Activated CD4-positive, alpha-beta T cell treated with anti-CD3 and anti-CD28 coated beads for 4 hours (primary cell): ENCODE measurements around the gene MRPS18B.

ENCODE experiments used
- DNase-seq, 2 donors: peaks; one replicate each; pipeline ENCODE4 v3.0.0-alpha.2; 2020

The MRPS18B gene

DNA sequence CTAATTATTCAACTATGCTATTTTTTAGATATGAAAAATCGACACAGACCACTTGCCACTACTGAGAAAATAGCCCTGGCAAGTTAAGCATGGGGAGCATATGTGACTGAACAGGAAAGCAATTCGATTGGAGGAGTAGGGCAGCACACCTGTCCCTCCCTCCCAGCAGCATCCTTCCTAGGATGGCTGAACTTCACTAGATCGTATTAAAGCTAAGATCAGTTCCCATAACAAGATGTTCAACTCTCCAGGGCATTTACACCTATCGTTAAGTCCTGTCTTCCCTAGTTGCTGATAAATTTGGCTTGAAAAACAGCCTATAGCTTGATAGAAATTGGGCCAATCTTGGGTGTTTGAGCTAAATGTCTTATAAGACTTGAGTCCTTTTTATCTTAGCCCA, 7.6 kb upstream of the MRPS18B start:
- DNase-seq: no peak

DNA sequence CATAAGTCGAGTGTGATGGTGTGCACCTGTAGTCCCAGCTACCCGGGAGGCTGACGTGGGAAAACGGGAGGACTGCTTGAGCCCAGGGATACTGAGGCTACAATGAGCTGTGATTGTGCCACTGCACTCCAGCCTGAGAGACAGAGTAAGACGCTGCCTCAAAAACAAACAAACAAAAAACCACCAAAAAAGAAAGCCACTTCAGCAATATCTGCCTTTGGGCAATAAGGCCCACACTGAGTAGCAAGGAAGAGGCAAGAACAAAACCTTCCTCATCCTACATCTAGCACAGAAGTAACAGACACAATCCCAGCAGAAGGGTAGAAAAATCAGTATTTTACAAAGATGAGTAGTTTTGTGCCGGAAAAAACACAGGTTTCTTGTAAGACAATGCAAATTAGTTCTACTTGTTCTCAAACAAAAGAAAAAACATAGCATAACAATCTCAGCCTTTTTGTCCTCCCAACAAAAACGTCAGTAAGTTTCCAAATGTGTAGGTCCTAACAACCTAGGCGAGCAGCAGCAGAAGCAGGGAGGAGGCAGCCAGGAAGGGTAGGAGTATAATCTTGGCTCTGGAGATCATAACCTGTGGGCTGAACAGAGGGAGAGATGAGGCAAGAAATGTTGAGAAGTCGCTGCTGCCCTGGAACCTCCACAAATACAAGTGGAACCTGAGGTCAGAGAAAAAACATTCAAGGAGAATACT, 6.3 kb upstream of the MRPS18B start:
- no peak for DNase-seq

DNA sequence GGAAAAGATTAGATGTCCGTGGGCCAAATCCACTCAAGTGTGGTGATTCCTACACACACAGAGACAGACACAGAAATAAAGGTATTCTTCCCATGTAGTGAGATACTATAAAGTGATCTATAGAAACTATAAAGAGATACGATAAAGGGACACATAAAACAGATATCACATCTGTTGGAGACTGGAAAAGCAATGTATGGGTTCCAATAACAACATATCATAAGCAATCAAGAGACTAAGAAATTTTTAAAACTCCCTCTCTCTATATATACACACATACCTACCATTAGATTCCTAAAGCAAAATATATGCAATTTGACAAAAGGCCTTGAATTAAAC, 5.8 kb upstream of the MRPS18B start:
- DNase-seq: no peak

DNA sequence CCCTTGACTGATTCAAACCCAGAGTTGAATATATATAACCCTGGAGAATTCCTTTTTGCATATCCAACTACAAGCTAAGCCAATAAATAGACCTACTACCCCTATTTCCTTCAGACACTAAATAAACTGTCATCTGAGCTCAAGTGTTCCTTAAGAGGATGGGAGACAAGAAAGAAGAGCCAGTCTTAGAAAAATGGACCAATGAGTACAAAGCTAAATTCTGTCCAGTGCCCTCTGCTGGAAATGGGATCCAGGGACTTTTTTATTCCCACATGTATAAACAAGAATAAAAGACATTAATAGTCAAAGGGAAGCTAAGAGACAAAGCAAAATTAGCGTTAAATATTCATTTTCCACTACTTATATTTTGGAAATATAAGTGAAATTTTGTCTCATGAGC, 5.4 kb upstream of the MRPS18B start:
- DNase-seq: no peak

DNA sequence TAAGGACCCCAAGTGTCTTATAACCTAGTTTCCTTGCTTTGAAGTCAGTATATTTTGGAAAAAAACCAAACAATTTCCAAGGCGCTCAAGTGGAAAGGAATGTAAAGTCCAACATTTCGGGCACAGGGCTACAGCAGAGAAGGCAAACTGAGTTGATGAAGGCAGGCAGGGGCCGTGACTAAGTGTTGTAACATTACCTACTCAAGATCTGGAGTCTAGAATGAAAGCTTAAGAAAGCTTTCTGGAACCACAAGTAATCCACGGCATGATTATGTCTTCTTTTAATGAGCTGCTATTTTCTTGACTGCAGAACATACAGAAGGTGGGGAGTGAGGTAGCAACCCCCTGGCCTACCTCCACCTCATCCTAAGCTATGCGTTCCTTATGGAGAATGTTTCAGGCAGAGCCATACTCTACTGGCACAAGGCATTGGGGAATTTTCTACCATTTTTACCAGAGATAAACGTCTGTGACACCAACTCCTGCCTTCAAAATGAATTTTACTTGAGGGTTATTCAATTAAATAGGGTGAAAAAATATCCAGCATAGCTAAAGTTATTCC, 4.9 kb upstream of the MRPS18B start:
- no peak for DNase-seq

DNA sequence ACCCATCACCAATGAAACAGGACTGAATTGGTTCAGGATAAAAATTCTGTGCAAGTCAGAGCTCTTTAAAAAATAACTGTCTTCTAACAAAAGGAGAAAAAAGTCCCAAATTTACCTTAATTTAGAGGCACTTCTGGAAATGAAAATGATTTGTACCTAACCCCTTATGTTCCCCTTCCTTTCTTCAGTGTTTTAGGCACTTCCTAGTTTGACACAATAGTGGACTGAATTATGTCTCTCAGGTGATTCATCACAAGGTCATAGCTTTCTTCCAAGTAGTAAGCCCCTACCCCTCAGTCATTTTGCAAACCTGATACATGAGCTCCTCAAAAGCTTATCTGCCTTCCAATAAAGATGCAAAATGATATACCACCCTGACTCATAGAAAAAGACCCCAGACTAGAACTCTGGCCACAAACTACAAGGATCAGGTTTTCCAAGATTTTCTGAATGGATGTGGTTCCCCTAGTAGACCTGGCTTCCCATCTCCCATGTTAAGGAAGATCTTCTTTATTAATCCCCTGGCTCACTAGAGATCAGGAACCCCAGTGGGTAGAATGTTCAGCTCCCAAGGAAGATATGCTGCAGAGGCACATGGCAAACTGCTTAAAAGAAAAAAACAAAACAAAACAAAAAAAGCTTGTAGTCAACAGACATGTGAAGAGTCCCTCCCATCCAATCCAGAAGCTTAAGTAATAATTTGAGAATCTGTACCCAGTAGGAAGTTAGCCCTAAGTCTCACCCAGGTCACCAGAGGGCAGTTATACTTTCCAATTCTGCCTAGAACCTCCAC, 4.2 kb upstream of the MRPS18B start:
- DNase-seq: no peak

DNA sequence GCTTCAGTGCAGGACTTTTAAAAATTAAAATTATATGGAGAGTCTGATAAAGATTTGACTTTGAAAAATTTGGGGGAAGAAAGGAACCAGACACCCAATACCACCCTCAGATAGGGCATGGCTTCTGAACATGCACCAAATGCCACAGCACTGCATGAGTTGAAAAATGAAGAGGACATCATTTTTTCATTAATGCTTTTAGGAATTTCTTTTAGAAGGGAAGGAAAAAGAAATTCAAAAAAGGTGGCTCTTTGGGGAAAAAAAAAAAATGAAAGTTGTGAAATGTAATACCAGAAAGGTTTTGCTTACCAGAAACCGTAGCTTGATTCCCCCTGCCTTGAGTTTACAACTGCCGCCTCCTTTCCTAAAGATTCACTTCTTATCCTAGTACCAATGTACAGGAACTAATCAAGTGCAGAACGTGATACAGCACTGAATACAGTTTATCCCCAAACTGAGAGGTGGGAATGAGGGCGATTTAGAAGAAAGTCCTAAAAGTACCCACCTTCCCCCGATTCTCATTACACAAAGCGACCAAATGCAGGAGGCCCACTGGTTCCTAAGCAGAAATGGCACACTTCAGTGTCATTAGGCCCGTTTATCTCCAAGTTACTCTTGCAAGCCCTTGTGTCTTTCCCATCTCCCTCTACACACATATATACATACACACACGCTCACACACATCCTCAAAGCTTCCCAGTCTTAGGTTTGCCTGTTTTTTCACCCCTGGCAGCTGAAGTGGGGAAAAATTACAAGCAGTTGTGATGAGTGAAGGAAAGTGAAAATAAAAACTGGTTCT, 3.4 kb upstream of the MRPS18B start:
- peak in 1 of 2 donors; percentile 14 for DNase-seq

DNA sequence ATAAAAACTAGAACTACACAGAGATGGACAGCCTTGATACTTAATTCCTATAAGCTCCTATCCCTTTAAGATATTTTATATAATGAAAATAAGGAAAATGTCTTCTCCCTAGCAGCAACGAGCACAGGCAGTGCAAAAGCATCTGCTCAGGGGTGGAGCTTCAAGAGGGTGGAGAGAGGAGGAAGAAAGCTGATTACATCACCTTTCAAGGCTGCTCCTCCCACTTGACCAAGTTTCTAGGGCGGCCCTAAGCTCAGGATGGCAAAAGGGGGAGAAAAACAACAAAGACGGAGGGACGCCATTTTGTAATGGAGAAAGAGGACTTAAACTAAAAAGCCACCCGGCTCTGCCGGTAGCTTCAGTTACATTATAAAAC, 2.8 kb upstream of the MRPS18B start:
- DNase-seq: peak; percentile 84 to 86

DNA sequence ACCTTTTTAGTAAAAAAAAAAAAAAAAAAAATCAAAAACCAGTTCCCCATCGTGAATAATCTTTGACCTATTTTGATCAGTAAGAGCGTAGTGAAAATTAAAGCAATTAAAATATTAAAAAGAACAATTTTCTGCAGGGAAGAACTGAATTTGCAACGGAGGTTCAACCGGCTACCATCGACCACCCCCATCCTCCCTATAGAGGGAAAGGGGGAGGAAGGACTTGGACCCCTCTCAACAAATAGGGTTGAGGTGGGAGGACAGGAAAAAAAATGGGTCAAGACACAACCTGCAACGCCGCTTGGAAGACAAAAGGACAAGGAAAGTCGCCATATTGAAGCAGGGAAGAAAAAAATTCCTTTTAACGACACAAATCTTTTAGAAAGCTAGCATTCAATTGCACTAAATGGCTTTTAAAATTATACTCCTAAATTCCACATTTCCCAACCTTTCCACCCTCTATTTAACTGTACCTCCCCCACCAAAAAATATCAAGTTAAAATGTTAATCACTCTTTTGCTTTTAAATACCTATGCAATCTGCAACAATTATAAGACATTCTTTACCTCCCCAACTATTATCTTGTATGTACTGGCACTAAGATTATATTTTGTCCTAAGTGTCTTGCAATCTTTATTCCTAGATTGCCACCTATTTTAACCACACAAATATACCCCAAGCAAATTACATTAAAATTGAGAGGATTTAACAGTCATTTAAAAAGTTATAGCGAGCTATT, 2.3 kb upstream of the MRPS18B start:
- peak; percentile 33 to 36 for DNase-seq

DNA sequence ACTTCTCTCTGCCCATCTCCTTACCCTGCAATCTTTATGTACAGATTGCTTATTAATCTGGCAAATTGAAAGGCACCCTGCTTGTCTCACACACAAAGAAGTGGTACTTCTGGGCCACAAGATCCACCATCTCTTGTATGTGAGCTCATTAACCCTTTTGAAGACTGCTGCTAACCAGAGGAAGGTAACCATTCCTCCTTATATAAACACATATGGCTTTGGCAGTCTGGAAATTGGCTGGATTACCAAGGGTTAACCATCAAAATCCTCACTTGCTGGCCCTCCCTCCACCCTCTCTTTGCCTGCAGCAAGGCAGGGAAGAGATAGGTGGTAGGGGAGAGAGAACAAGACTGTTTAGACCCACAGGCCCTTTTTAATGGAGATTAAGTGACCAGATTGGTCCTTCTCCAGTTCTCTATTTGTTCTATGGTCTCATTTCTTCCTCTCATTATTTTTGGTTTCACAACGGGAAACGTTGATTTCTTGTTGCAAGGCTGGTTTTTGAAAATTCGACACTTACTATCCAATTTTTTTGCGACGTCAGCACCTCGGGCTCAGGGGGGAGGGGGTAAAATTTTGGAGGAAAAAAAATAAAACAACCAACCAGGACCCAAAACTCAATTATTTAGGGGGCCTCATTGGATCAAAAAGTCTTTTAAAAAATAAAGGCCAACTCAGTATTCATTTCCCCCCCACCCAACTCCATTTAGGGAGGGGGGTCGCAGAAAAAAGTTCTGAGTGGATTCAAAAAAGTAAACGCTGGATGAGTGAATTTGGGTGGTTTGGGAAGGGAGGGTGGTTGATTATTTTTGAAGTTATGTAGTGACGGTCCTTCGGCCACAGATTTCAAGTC, 1.5 kb upstream of the MRPS18B start:
- DNase-seq: peak; percentile 28 to 31

DNA sequence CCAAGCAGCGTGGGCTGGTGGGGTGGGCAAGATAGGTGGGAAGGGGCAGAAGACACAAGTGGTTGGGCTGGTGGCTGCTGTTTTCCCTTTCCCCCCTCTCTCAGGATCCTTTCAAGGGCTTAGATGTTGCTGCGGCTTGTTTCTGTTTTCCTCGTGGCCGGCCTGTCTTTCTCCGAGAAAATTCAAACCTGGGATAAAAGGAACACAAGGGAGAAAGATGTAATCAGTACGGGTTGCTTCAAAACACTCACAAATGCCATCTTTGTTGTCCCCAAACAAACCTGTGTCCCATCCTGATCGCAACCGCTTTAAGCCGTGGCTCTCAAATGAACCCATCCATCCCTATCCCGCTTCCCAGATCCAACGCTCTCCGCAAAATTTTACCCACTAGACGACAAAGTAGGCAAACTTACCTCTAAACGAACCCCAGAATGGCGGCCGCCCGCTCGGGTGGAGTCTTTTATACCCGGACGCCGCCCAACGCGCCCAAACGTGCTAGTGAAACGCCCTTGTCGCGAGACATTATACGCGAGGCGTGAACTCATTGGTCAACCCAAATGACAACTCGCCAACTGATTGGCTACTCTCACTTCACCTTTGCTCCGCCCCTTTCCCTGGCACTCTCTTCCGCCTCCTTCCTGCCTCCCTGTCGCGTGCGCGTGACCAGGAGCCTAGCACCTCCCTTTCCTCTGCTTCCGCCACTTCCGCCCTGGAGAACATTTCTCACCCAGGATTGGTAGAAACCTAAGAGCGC, 652 bp upstream of the MRPS18B start, which contains the start of gene PPP1R10:
TSS of gene PPP1R10 (minus strand) at position 433 of the 754 bp plus-strand sequence. CDS start 7,299 bp downstream, outside the sequence.
- peak; percentile 98 to 99 for DNase-seq

DNA sequence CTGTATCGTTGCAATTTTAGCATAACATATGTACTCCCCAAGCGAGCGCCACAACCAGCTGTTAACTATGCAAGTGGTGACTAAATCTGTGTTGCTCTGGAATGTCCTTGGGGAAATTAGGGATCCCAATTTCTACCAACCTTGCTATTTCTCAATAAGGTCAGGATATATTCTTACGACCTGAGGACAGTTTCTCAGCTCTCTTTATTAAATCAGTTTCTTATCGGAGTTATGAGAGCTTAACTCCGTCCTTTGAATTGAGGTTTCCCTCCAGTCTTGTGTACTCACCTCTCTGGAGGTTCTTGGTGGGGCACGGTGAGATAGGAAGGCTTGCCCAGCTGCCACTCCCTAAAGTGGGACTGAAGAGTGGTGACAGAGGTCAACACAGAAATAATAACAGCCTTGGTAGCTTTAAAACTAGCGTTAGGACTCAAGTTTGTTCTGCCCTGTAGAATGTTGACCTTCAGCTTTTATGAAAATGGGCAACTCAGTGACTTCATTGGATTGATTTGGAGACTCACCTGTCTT, 694 bp downstream of the MRPS18B start:
- no peak for DNase-seq

DNA sequence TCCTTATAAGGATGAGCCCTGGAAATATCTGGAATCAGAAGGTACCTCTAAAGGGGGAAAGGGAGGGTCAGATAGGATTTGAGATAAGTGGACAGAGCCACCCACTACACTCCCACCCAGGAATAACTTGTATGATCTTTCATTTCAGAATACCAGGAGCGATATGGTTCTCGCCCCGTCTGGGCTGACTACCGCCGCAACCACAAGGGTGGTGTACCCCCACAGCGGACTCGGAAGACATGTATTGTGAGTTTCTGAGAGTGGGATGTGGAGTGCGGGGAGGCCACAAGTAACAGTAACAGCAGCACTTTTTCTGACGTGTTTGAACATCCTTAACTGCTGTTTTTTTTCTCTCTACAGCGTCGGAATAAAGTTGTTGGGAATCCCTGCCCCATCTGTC, 1.9 kb downstream of the MRPS18B start:
- no peak for DNase-seq

DNA sequence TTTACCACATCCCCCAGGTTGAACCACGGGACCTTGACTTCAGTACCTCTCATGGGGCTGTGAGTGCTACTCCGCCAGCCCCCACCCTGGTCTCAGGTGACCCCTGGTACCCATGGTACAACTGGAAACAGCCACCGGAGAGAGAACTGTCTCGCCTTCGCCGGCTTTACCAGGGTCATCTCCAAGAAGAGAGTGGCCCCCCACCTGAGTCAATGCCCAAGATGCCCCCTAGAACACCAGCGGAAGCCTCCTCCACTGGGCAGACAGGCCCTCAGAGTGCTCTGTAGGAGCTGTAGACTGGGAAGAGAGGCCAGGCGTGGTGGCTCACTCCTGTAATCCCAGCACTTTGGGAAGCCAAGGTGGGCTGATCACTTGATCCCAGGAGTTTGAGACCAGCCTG, 7.9 kb downstream of the MRPS18B start:
- DNase-seq: no peak

DNA sequence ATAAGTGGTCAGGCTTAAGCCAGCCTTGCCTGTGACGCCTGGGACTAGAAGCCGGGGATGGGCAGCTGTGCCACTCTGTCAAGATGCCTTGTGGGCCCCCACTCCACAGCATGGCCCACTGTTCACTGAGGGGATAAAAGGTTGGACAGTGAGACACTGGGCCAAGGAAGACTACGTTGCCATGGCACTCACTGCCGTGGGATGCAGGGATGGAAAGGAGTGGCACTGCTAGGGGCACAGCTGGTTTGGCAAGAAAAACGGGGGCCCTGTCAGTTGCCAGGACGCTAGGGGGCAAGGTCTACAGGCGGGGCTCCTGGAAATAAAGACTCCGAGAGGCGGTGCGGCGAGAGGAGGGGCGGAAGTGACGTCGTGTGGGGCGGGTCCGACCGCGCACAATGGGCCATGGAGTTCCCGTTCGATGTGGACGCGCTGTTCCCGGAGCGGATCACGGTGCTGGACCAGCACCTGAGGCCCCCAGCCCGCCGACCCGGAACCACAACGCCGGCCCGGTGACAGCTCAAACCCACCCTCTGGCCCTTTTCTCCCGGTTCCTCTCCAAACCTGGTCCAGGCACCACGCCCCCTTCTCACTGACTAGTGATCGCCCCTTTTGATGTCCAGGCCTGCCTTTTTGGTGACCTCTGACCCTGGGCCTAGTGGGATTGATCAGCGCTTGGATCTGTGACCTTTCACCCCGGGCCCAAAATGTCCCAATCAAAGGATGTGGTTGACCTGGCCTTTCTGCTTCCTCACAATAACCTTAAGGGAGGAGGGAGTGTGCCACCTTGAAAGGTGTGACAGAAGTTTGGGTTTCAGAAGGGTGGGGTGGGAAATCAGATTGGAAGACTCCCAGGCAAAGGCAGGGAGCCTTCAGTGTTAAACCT, 9.1 kb downstream of the MRPS18B start, which contains the start of gene ATAT1:
TSS of gene ATAT1 (plus strand) at position 391 of the 883 bp plus-strand sequence.
- peak; percentile 85 to 88 for DNase-seq

DNA sequence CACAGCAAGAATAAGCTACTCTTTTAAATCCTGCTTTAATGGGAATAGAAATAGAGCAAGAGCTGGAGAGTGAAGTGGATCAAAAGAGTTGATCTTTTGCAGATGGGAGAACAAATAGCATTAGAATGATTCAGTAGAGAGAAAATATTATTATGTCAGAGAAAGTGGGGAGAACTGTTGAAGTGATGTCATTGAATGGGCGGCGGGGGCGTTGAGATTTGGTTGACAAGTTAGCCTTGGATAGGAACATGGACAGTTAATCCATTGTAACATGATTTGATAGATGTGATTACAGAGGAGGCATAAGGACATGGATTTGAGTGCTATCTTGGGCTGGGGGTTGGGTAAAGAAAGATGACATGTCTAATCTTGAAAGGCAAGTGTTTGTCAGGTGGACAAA, 18.2 kb downstream of the MRPS18B start:
- DNase-seq: no peak

DNA sequence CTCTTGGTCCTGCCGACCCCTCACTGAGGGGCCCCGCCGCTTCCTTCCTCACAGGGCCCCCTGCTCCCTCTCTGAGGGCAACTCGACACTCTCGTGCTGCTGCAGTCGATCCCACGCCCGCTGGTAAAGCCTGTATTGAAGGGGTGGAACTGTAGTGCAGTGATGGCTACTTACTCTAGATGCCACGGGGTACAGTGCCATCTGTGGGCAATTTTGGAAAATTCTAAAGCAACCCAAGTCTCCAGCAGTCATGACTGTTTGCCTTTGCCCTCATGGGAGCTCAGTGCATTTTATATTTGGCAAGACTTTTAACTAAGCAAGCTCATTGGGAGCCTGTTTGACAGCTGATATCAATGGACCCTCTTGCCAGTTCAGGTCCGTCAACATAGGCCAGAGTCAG, 22.8 kb downstream of the MRPS18B start:
- DNase-seq: no peak

DNA sequence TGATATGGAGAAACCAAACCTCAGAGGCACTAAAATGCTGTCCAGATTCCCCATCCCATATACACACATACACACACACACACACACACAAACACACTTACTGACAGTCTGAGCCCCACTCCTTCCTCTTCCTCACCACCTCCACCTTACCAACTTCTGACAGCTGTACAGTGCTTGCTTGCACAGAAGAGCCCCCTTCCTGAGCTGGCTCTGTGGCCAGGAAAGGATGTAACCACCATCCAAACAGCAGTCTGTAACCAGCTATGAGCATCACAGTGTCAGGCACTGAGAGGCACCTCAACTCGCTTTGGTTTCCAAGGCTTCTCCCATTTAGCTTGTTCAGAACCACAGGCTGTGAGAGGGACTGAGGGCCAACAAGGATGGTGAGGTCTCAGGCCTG, 23.4 kb downstream of the MRPS18B start:
- no peak for DNase-seq

DNA sequence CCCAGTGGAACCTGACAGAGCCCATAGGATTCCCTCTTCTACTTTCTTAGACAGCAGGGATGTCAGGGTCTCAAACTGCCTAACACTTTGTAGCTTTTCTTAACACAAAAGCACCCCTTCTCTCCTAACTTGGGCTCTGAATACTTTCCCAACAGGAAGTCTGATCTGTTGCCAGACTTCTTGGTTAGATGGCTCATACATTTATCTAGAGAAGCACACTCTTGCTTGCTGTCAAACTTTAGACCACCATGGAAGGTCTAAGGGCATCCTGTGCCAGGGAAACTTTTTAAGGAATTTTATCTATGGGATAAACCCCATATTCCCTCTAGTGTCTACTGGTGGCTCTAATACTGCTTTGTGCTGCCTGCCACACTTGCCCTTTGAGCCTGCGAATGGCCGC, 26.0 kb downstream of the MRPS18B start:
- no peak for DNase-seq
